Activated naive CD4-positive, alpha-beta T cell treated with anti-CD3 and anti-CD28 coated beads, Interleukin-2, amount 50 U/mL, for 24 hours (primary cell): ENCODE results near the gene ANKS3.

Source experiments
- H3K27ac Mint-ChIP-seq: one replicate; pipeline ENCODE4 v1.8.0; 2021; ENCODE audit warnings: mild to moderate bottlenecking, mixed read lengths
- H3K27me3 Mint-ChIP-seq: one replicate; pipeline ENCODE4 v1.8.0; 2021; ENCODE audit warnings: mixed read lengths
- H3K36me3 Mint-ChIP-seq: one replicate; pipeline ENCODE4 v1.8.0; 2021; ENCODE audit warnings: mixed read lengths
- H3K4me1 Mint-ChIP-seq: one replicate; pipeline ENCODE4 v1.8.0; 2021; ENCODE audit warnings: mixed read lengths
- H3K4me3 Mint-ChIP-seq: one replicate; pipeline ENCODE4 v1.8.0; 2021; ENCODE audit warnings: mild to moderate bottlenecking, mixed read lengths
- H3K9me3 Mint-ChIP-seq: one replicate; pipeline ENCODE4 v1.8.0; 2021; ENCODE audit warnings: mixed read lengths

ANKS3 gene

GRCh38 chr16:4688674-4689045 lies 45.4 kb downstream of the ANKS3 start:
- no peak overlapping the region for H3K27ac Mint-ChIP-seq
- H3K36me3 Mint-ChIP-seq: no peaks in the 10 kb centered on the region
- H3K4me1 Mint-ChIP-seq: peaks cover 9% of the 10 kb centered on the region
- H3K4me3 Mint-ChIP-seq: no peak overlapping the region
- H3K9me3 Mint-ChIP-seq: no peaks in the 10 kb centered on the region
- H3K27me3 Mint-ChIP-seq: no peaks in the 10 kb centered on the region

GRCh38 chr16:4687946-4688673 lies 46.0 kb downstream of the ANKS3 start:
- Mint-ChIP-seq H3K4me1 (peaks cover 9% of the 10 kb centered on the region), H3K27ac (peak overlapping the region; percentile 68), H3K4me3 (no peak overlapping the region), H3K36me3 (no peaks in the 10 kb centered on the region), H3K27me3 (no peaks in the 10 kb centered on the region), H3K9me3 (no peaks in the 10 kb centered on the region)

DNA sequence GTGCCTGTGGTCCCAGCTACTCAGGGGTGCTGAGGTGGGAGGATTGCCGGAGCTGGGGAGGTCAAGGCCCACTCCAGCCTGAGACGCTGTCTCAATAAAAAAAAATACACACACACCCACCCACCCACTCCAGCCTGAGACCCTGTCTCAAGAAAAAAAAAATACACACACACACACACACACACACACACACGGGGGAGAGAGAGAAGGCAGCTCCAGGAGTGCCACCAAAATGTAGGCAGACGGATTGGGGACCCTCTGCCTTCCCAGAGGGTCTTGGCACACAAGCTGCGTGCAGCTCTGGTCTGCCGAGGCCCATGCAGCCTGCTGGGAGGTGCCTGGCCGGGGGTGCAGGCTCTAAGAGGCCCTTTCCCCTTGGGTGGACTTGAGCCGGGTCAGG lies 46.7 kb downstream of the ANKS3 start:
- peak overlapping the region; percentile 68 for H3K27ac Mint-ChIP-seq
- peaks cover 6% of the 10 kb centered on the region for H3K4me1 Mint-ChIP-seq
- no peaks in the 10 kb centered on the region for H3K9me3 Mint-ChIP-seq
- no peaks in the 10 kb centered on the region for H3K27me3 Mint-ChIP-seq
- no peaks in the 10 kb centered on the region for H3K36me3 Mint-ChIP-seq
- H3K4me3 Mint-ChIP-seq: no peak overlapping the region

DNA sequence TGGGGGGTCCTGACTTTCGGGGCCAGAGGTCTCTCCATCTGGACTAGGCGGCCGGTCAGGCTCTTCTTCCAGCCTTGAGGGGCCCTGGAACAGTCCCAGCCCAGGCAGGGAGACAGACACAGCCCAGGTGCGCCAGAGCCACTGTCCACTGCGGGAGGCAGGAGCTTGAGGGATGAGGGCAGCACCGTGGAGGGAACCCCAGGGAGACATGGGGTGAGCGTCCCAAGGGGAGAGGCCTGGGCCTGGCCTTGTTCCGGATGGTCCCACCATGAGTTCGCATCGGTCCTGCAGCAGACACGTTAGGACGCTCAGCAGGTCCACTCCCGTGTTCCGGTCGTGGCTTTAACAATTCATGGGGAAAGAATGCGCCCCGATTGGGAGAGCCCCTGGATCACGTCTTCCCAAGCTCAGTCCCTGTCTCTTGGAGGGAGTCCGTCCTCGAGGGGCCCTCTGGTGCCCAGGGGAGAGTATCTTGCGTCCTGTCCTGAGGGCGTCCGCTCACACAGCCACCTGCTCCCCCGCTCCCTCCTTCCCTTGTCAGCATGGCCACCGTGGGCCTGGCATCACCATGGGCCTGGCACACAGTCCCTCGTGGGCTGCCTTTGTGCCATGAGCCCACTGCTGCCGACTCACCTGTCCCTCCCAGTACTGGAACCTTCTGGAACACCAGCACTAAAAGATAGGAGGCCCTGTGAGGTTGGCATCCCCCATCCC lies 47.4 kb downstream of the ANKS3 start:
- no peaks in the 10 kb centered on the region for H3K27me3 Mint-ChIP-seq
- no peak overlapping the region for H3K27ac Mint-ChIP-seq
- peaks cover 3% of the 10 kb centered on the region for H3K4me1 Mint-ChIP-seq
- no peaks in the 10 kb centered on the region for H3K36me3 Mint-ChIP-seq
- H3K4me3 Mint-ChIP-seq: no peak overlapping the region
- H3K9me3 Mint-ChIP-seq: no peaks in the 10 kb centered on the region

- Mint-ChIP-seq H3K27ac (no peak overlapping the region), H3K27me3 (no peaks in the 10 kb centered on the region), H3K4me1 (no peaks in the 10 kb centered on the region), H3K4me3 (no peak overlapping the region), H3K36me3 (no peaks in the 10 kb centered on the region), H3K9me3 (no peaks in the 10 kb centered on the region)
Observed at GRCh38 chr16:4685776-4686496, 48.1 kb downstream of the ANKS3 start.

- no peak overlapping the region for H3K4me3 Mint-ChIP-seq
- no peak overlapping the region for H3K27ac Mint-ChIP-seq
- H3K36me3 Mint-ChIP-seq: no peaks in the 10 kb centered on the region
- H3K27me3 Mint-ChIP-seq: no peaks in the 10 kb centered on the region
- no peaks in the 10 kb centered on the region for H3K9me3 Mint-ChIP-seq
- H3K4me1 Mint-ChIP-seq: no peaks in the 10 kb centered on the region
Observed at GRCh38 chr16:4685292-4685691, 48.8 kb downstream of the ANKS3 start.

GRCh38 chr16:4684763-4685162 lies 49.3 kb downstream of the ANKS3 start:
- Mint-ChIP-seq H3K4me3 (no peak overlapping the region), H3K27ac (peak overlapping the region; percentile 23), H3K27me3 (no peaks in the 10 kb centered on the region), H3K9me3 (no peaks in the 10 kb centered on the region), H3K4me1 (no peaks in the 10 kb centered on the region), H3K36me3 (no peaks in the 10 kb centered on the region)

- Mint-ChIP-seq H3K27ac (no peak overlapping the region), H3K4me1 (no peaks in the 10 kb centered on the region), H3K9me3 (no peaks in the 10 kb centered on the region), H3K27me3 (no peaks in the 10 kb centered on the region), H3K36me3 (no peaks in the 10 kb centered on the region), H3K4me3 (no peak overlapping the region)
Observed at GRCh38 chr16:4684058-4684715, 49.9 kb downstream of the ANKS3 start.

DNA sequence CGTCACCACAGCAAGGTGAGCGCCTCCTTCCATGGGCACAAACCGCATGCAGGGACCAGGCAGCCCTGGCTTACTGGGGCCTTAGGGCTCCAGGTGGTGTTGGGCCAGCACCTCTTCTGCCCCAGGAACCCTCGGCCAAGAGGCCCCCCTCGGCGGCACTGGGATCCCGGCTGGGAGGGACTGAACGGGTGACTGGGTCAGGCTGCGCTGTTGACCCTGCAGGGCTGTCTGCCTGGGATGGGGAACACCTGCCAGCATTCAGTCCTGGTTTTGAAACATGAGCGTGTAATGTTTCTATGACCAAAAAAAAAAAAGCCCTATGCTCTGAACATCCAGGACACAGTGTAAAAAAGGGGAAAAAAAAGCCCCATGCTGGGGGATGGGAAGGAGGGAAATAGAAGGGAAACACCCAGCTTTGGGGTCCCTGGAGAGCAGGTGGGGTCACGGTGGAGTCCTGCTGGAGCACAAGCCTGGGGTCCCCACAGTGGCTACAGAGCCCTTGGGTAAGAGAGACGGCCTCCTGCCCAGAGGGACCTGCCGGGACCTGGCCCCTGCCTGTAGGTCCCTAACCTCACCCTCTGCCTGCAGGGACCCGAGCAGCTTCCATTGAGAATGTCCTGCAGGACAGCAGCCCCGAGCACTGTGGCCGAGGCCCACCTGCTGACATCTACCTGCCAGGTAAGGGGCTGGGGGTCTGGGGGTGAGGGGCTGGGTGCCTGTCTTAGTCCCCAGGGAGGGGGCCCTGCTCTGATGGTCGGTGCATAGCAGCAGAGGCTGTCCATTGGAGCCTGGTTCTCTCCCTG lies 50.6 kb downstream of the ANKS3 start:
- Mint-ChIP-seq H3K27ac (no peak overlapping the region), H3K4me1 (peaks cover under 1% of the 10 kb centered on the region), H3K36me3 (no peaks in the 10 kb centered on the region), H3K9me3 (no peaks in the 10 kb centered on the region), H3K27me3 (no peaks in the 10 kb centered on the region), H3K4me3 (no peak overlapping the region)

DNA sequence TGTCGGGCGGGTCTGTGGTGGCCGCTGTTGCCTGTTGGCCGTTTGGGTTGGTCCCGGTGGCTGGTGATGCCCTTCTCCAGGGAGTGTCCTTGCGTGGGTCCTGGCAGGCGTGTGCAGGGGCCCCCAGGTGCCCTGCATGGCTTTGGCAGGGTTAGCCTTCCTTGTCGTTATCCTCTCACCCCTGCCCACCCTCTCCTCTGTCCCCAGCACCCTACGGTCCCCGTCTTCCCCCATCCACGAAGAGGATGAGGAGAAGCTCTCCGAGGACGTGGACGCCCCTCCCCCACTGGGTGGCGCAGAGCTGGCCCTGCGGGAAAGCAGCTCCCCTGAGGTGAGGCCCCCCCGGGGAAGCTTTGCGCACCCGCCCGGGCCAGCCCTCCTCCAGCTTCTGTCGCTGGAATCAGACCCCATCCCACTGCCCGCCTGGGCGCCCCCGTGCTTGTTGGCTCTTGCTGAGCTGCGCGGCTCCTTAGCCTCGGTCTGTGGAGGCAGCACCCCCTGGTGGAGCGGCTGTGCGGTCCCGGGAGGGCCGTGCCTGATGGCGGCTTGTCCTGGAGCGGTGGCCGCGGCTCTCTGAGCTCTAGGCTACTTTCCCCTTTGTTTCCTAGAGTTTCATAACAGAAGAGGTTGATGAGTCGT lies 51.3 kb downstream of the ANKS3 start:
- Mint-ChIP-seq H3K4me3 (no peak overlapping the region), H3K27me3 (no peaks in the 10 kb centered on the region), H3K36me3 (no peaks in the 10 kb centered on the region), H3K4me1 (peaks cover 4% of the 10 kb centered on the region), H3K27ac (no peak overlapping the region), H3K9me3 (no peaks in the 10 kb centered on the region)

DNA sequence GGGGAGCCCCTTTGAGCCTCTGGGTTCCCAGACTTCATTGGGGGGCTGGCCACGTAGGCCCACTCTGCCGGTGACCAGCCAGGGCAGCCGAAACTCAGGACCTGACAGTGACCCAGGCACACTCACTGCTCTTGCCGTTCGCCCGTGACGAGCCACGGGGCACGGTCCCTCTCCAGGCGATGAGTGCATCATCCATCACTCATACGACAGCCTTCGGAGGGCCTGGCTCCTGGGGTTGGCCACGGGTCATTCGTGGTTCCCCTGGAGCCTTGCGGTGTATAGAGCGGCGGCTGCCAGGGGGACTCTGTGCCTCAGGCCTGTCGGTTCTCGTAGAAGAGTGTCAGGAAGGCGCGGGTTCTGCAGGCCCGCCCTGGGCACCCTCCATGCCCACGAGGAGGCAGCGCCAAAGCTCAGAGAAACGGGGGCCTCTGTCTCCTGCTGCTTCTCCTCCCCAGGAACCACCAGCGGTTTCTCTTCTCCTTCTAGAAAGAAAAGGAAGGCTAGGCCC lies 51.9 kb downstream of the ANKS3 start:
- H3K27ac Mint-ChIP-seq: no peak overlapping the region
- no peaks in the 10 kb centered on the region for H3K9me3 Mint-ChIP-seq
- peaks cover 5% of the 10 kb centered on the region for H3K4me1 Mint-ChIP-seq
- H3K27me3 Mint-ChIP-seq: no peaks in the 10 kb centered on the region
- no peak overlapping the region for H3K4me3 Mint-ChIP-seq
- no peaks in the 10 kb centered on the region for H3K36me3 Mint-ChIP-seq

GRCh38 chr16:4681471-4682083 lies 52.5 kb downstream of the ANKS3 start:
- no peak overlapping the region for H3K4me3 Mint-ChIP-seq
- peaks cover 10% of the 10 kb centered on the region for H3K4me1 Mint-ChIP-seq
- H3K9me3 Mint-ChIP-seq: no peaks in the 10 kb centered on the region
- H3K27ac Mint-ChIP-seq: no peak overlapping the region
- H3K36me3 Mint-ChIP-seq: no peaks in the 10 kb centered on the region
- H3K27me3 Mint-ChIP-seq: no peaks in the 10 kb centered on the region

DNA sequence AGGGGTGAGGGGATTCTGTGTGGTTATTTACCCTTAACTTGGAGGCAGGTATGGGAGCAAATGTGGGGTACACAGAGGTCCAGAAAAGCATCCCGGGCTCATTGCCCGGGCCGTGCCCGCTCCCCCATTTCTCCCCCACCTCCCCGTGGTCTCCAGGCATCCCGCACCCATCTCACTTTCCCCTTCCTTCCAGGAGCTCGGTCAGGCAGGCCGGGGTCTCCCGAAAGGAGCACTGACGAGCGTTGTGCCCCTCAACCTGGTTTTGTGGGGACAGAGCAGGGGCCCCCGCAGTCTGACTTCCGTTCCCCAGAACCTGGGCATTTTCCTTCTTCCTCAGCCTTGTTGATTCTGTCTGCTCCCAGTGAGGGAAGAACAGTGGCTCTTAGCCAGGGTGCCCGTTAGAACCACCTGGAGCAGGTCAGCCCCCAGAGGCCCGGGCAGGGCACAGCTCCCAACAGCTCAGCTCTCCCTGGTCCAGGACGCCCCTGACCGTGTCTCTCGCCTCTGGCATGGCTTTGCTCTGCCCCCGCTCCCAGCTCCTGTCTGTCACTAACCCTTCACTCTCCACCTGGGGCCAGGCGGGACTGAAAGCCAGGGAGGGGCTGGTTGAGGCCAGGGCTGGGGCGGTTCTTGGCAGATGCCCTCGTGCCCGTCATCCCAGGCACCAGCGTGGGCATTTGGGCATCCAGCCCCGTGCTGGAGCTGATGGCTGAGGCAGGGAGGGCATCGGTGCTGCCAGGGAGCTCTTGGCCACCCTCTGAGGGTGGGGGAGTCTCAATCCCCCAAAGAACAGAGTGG lies 53.2 kb downstream of the ANKS3 start:
- H3K27ac Mint-ChIP-seq: peak overlapping the region; percentile 51
- no peaks in the 10 kb centered on the region for H3K27me3 Mint-ChIP-seq
- peaks cover 17% of the 10 kb centered on the region for H3K4me1 Mint-ChIP-seq
- no peak overlapping the region for H3K4me3 Mint-ChIP-seq
- H3K9me3 Mint-ChIP-seq: no peaks in the 10 kb centered on the region
- H3K36me3 Mint-ChIP-seq: no peaks in the 10 kb centered on the region
